Activated T-cell treated with anti-CD3 and anti-CD28 coated beads, Interleukin-2, amount 50 U/mL, for 24 hours (primary cell): ENCODE measurements around the gene SIX3.

Experiments
- DNase-seq: peaks from one replicate; pipeline ENCODE4 v3.0.0-alpha.2; 2020
- H3K27ac Mint-ChIP-seq: 2 replicates; pipeline ENCODE4 v1.8.0; 2020; ENCODE audit warnings: mild to moderate bottlenecking, mixed read lengths
- H3K27me3 Mint-ChIP-seq: 2 replicates; pipeline ENCODE4 v1.8.0; 2020; ENCODE audit warnings: mixed read lengths
- H3K36me3 Mint-ChIP-seq: 2 replicates; pipeline ENCODE4 v1.8.0; 2020; ENCODE audit warnings: low read depth, mixed read lengths
- H3K4me1 Mint-ChIP-seq: 2 replicates; pipeline ENCODE4 v1.8.0; 2020; ENCODE audit warnings: low read depth, mixed read lengths
- H3K4me3 Mint-ChIP-seq: 2 replicates; pipeline ENCODE4 v1.8.0; 2020; ENCODE audit warnings: mild to moderate bottlenecking, moderate library complexity, mixed read lengths
- H3K9me3 Mint-ChIP-seq: 2 replicates; pipeline ENCODE4 v1.8.0; 2020; ENCODE audit warnings: mixed read lengths

SIX3 gene

DNA sequence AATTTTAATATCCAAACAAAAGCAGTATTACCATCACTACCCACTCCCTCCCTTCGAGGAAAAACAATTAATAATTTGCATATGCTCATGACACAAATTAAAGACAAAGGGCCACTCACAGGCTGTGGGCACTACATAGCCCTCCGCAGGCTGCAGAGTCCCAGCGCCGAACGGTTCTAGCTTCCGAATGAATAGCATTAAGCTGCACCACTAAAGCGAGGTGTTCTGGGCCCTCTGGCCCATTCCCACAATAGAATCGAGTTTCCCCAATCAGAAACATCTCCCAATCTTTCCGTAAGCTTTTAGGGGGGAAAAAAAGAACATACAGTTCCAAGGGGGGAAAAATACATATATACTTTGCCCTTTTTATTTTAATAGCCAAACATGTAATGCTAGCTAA, 14.5 kb upstream of the SIX3 start:
- Mint-ChIP-seq H3K27me3 (peaks cover 84% of the 10 kb centered on the region), H3K9me3 (no peaks in the 10 kb centered on the region), H3K4me3 (no peak overlapping the region), H3K27ac (no peak overlapping the region), H3K36me3 (no peaks in the 10 kb centered on the region), H3K4me1 (peaks cover 18% of the 10 kb centered on the region)
- DNase-seq: no peak

DNA sequence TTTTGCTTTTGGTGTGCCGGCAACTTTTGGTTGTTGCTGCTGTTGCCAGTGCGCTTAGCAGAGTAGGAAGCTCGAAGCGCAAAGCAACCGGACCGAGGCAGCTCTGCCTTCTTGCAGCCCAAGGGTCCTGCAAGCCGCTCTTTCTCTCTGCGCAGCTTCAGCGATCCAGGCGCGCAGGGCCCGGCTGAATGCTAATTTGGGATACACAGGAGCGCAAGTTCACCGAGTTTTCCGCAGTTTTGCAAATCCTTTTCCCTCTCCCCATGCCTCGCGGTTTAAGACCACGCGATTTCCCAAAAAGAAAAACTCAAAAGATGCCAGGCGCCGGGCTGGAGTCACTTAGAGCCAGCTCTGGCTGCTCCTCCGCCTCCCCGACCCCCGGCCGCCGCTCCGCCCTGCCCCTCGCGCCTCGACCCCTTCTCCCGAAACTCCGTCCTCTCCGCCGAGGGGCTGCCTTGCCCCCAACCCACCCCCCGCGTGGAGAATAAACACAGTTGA, 13.5 kb upstream of the SIX3 start:
- no peaks in the 10 kb centered on the region for H3K36me3 Mint-ChIP-seq
- no peak for DNase-seq
- no peaks in the 10 kb centered on the region for H3K9me3 Mint-ChIP-seq
- peaks cover 87% of the 10 kb centered on the region for H3K27me3 Mint-ChIP-seq
- no peak overlapping the region for H3K4me3 Mint-ChIP-seq
- peaks cover 24% of the 10 kb centered on the region for H3K4me1 Mint-ChIP-seq
- no peak overlapping the region for H3K27ac Mint-ChIP-seq

- no peak for DNase-seq
- H3K27ac Mint-ChIP-seq: no peak overlapping the region
- H3K36me3 Mint-ChIP-seq: no peaks in the 10 kb centered on the region
- H3K4me1 Mint-ChIP-seq: peaks cover 29% of the 10 kb centered on the region
- H3K27me3 Mint-ChIP-seq: peaks cover 87% of the 10 kb centered on the region
- H3K4me3 Mint-ChIP-seq: no peak overlapping the region
- no peaks in the 10 kb centered on the region for H3K9me3 Mint-ChIP-seq
Observed at GRCh38 chr2:44928483-44929158, 12.9 kb upstream of the SIX3 start.

- peaks cover 87% of the 10 kb centered on the region for H3K27me3 Mint-ChIP-seq
- H3K4me1 Mint-ChIP-seq: peaks cover 31% of the 10 kb centered on the region
- no peak for DNase-seq
- no peak overlapping the region for H3K4me3 Mint-ChIP-seq
- no peak overlapping the region for H3K27ac Mint-ChIP-seq
- no peaks in the 10 kb centered on the region for H3K36me3 Mint-ChIP-seq
- no peaks in the 10 kb centered on the region for H3K9me3 Mint-ChIP-seq
Observed at GRCh38 chr2:44929159-44929734, 12.3 kb upstream of the SIX3 start.

GRCh38 chr2:44929735-44930273, 11.7 kb upstream of the SIX3 start:
- peaks cover 87% of the 10 kb centered on the region for H3K27me3 Mint-ChIP-seq
- peaks cover 33% of the 10 kb centered on the region for H3K4me1 Mint-ChIP-seq
- no peaks in the 10 kb centered on the region for H3K36me3 Mint-ChIP-seq
- H3K9me3 Mint-ChIP-seq: no peaks in the 10 kb centered on the region
- DNase-seq: no peak
- peak overlapping the region; percentile 33 for H3K27ac Mint-ChIP-seq
- H3K4me3 Mint-ChIP-seq: peak overlapping the region; percentile 45

- Mint-ChIP-seq H3K9me3 (no peaks in the 10 kb centered on the region), H3K36me3 (no peaks in the 10 kb centered on the region), H3K27ac (no peak overlapping the region), H3K27me3 (peaks cover 87% of the 10 kb centered on the region), H3K4me1 (peaks cover 36% of the 10 kb centered on the region), H3K4me3 (peak overlapping the region; percentile 45)
- DNase-seq: no peak
Observed at GRCh38 chr2:44930274-44931197, 11.0 kb upstream of the SIX3 start.

GRCh38 chr2:44931198-44931780, 10.2 kb upstream of the SIX3 start:
- Mint-ChIP-seq H3K36me3 (no peaks in the 10 kb centered on the region), H3K27ac (no peak overlapping the region), H3K4me1 (peaks cover 36% of the 10 kb centered on the region), H3K9me3 (no peaks in the 10 kb centered on the region), H3K27me3 (peaks cover 86% of the 10 kb centered on the region), H3K4me3 (no peak overlapping the region)
- DNase-seq: no peak

GRCh38 chr2:44932079-44932478, 9.4 kb upstream of the SIX3 start:
- Mint-ChIP-seq H3K36me3 (no peaks in the 10 kb centered on the region), H3K27ac (no peak overlapping the region), H3K4me1 (peaks cover 38% of the 10 kb centered on the region), H3K27me3 (peaks cover 87% of the 10 kb centered on the region), H3K9me3 (no peaks in the 10 kb centered on the region), H3K4me3 (no peak overlapping the region)
- no peak for DNase-seq

DNA sequence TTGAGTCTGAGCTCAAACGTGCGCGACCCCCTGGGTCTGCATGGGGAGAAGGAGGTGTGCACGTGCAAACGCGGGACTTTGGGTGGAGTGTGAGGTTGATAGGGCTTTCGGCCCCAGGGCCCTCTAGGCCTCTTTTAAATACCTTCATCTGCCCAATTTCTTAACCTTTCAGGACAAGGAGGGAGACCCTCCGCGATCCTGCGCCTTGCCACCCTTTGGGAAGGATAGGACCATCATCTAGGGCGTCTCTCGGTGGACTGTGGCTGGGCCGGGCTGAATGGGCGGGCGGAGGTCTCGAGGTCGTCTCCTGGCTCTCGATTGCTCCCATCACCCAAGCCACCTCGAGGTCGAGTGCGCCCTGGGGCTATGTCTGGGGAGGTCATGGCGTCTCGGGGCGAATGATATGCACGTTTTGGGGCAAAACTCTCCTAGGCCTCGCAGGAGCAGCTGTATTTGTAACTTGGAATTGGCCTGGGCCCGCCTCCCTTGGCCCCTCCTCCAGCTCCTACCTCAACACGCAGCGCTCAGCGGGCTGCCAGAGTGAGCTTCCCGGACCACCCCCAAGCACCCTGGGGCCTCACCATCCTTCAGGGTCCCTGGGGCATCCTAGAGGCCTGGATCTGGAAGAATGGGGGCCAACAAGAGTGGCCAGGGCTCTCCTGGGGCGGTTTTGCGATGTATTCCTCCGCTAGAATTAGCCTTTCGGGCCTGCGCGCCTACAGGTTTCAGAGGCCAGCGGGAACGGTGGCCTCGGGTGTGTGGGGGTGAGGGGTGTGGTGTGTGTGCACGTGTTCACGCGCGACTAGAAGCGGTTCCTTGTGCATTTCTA, 8.7 kb upstream of the SIX3 start:
- Mint-ChIP-seq H3K27ac (no peak overlapping the region), H3K4me1 (peaks cover 41% of the 10 kb centered on the region), H3K36me3 (no peaks in the 10 kb centered on the region), H3K9me3 (no peaks in the 10 kb centered on the region), H3K4me3 (no peak overlapping the region), H3K27me3 (peaks cover 86% of the 10 kb centered on the region)
- no peak for DNase-seq

DNA sequence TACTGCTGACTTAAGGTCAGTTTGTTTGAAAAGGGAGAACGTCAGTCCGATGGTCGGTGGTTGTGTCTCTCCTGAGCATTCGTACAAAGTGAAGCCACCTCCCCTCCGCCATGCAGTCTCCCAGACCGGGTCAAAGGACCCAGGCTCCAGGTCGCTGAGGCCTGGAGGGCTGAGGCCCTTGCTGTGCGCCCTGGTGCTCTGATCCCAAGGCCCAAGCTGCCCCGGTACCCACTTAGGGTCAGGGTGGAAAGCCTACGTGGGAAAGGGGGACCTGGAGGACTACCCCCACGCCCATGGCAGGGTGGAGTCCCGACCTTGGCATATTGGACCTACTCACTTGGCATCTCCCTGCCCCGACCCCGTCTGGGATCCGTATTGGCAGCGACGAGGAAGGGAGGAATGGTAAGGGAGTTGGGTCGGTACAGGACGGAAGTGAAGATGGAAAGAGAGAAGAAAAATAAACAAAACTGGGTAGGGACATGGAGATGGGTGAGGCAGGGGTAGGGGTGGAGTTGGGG, 8.0 kb upstream of the SIX3 start:
- H3K27me3 Mint-ChIP-seq: peaks cover 86% of the 10 kb centered on the region
- H3K4me3 Mint-ChIP-seq: no peak overlapping the region
- no peaks in the 10 kb centered on the region for H3K36me3 Mint-ChIP-seq
- peaks cover 45% of the 10 kb centered on the region for H3K4me1 Mint-ChIP-seq
- no peak overlapping the region for H3K27ac Mint-ChIP-seq
- no peak for DNase-seq
- H3K9me3 Mint-ChIP-seq: no peaks in the 10 kb centered on the region

DNA sequence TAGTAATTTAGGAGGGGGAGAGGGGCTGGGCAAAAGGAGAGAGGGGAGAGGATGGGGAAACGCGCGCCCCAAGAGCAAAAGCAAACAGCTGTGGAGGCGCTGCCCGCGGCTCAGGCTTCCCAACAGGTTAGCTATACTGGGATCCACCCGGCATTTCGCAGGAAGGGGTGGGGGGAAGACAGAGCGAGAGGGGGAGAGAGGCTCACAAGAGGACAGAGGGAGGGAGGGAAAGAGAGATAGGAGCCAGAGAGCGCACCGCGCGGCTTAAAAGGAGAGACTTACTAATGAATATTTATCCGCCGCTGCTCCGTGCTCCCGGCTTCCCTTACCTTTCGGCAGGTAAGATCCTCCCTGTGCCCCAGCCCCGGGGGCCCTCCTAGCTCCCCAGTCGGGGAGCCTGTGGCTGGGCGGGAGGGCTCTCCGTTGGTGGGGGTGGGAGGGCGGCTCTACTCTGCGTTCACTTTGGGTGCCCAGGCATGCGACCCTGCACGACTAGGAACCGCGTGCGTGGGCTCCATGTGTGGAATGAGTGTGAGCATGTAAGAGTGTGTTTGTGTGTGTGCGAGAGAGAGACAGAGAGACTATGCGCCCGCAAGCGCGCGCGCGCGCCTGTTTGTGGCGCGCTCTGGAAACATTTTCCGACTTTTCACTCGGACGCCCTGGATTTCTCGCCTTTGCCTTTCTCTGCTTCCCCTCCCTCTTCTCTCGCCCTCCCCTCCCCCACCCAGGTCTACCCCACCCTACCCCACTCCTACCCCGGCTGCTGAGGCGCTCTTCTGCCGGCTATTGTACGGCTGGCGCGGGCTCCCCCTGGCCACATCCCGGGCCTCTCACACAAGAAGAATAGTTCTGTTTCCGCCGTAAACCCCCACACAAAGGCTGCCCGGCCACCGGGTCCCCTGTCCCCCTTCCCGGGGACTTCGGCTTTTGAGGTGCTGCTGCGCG, 7.2 kb upstream of the SIX3 start:
- Mint-ChIP-seq H3K4me1 (peaks cover 46% of the 10 kb centered on the region), H3K27ac (no peak overlapping the region), H3K27me3 (peaks cover 87% of the 10 kb centered on the region), H3K36me3 (no peaks in the 10 kb centered on the region), H3K9me3 (no peaks in the 10 kb centered on the region), H3K4me3 (no peak overlapping the region)
- DNase-seq: no peak

GRCh38 chr2:44934983-44935728, 6.3 kb upstream of the SIX3 start:
- Mint-ChIP-seq H3K9me3 (no peaks in the 10 kb centered on the region), H3K4me3 (no peak overlapping the region), H3K4me1 (peaks cover 47% of the 10 kb centered on the region), H3K27ac (no peak overlapping the region), H3K27me3 (peaks cover 90% of the 10 kb centered on the region), H3K36me3 (no peaks in the 10 kb centered on the region)
- DNase-seq: no peak
